ENCODE measurements around the gene PTPN22. TPM values are rescaled to one million over a fixed set of nuclear protein-coding genes. Genes with fewer than 3 reads are reported as not detected.
A peak's percentile ranks its signal among the peaks of the same experiment; 100 is the strongest.

The PTPN22 gene
- total RNA-seq, 1 experiment from 2014 or later, result not detected

GRCh38 chr1:113904674-113905434 is 33.3 kb upstream of the PTPN22 start, which contains the start of the genes AP4B1 and DCLRE1B (continued):
- TF ChIP-seq, protein P1, sequence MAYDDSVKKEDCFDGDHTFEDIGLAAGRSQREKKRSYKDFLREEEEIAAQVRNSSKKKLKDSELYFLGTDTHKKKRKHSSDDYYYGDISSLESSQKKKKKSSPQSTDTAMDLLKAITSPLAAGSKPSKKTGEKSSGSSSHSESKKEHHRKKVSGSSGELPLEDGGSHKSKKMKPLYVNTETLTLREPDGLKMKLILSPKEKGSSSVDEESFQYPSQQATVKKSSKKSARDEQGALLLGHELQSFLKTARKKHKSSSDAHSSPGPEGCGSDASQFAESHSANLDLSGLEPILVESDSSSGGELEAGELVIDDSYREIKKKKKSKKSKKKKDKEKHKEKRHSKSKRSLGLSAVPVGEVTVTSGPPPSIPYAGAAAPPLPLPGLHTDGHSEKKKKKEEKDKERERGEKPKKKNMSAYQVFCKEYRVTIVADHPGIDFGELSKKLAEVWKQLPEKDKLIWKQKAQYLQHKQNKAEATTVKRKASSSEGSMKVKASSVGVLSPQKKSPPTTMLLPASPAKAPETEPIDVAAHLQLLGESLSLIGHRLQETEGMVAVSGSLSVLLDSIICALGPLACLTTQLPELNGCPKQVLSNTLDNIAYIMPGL (CRISPR knock-in tag; IDR thresholded peaks at IDR 0.05), result peak; percentile 70
- TF ChIP-seq NR1H2 (CRISPR knock-in tag; IDR thresholded peaks at IDR 0.05) (no peak), ZBTB21 (CRISPR knock-in tag; IDR thresholded peaks at IDR 0.05; ENCODE audit: borderline replicate concordance) (no peak), SMAD3 (CRISPR knock-in tag; IDR thresholded peaks at IDR 0.05; ENCODE audit: borderline replicate concordance) (peak; percentile 51; the same call in 1 of the 2 replicates), IRF2 (CRISPR knock-in tag; IDR thresholded peaks at IDR 0.05; ENCODE audit: borderline replicate concordance, low read depth) (no peak), CBFB (CRISPR knock-in tag; IDR thresholded peaks at IDR 0.05; ENCODE audit: low read depth) (no peak), OVOL2 (CRISPR knock-in tag; IDR thresholded peaks at IDR 0.05; ENCODE audit: borderline replicate concordance) (no peak), AFF4 (CRISPR knock-in tag; IDR thresholded peaks at IDR 0.05; ENCODE audit: borderline replicate concordance) (no peak), ATF2 (CRISPR knock-in tag; IDR thresholded peaks at IDR 0.05; ENCODE audit: borderline replicate concordance, low read depth) (no peak), SP1 (CRISPR knock-in tag; conservative IDR thresholded peaks at IDR 0.05) (peak; percentile 92), ZSCAN18 (CRISPR knock-in tag; IDR thresholded peaks at IDR 0.05) (no peak), ETV6 (CRISPR knock-in tag; IDR thresholded peaks at IDR 0.05) (peak; percentile 4; the same call in 1 of the 2 replicates), ZNF317 (CRISPR knock-in tag; IDR thresholded peaks at IDR 0.05; ENCODE audit: borderline replicate concordance, low read depth) (0 out of 2 replicates have a peak, but pooled peaks have one; percentile 32), ZNF121 (CRISPR knock-in tag; IDR thresholded peaks at IDR 0.05) (no peak), FOXK1 (CRISPR knock-in tag; IDR thresholded peaks at IDR 0.05) (peak; percentile 95), NFE2L1 (CRISPR knock-in tag; IDR thresholded peaks at IDR 0.05) (0 out of 2 replicates have a peak, but pooled peaks have one; percentile 6), TEAD1 (CRISPR knock-in tag; IDR thresholded peaks at IDR 0.05) (peak; percentile 67; the same call in 1 of the 2 replicates), ESRRA (CRISPR knock-in tag; IDR thresholded peaks at IDR 0.05; ENCODE audit: borderline replicate concordance) (0 out of 2 replicates have a peak, but pooled peaks have one; percentile 55), ZNF263 (CRISPR knock-in tag; IDR thresholded peaks at IDR 0.05; ENCODE audit: low read depth) (no peak)
- TF ChIP-seq, protein P2, sequence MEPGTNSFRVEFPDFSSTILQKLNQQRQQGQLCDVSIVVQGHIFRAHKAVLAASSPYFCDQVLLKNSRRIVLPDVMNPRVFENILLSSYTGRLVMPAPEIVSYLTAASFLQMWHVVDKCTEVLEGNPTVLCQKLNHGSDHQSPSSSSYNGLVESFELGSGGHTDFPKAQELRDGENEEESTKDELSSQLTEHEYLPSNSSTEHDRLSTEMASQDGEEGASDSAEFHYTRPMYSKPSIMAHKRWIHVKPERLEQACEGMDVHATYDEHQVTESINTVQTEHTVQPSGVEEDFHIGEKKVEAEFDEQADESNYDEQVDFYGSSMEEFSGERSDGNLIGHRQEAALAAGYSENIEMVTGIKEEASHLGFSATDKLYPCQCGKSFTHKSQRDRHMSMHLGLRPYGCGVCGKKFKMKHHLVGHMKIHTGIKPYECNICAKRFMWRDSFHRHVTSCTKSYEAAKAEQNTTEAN (CRISPR knock-in tag; IDR thresholded peaks at IDR 0.05), result peak; percentile 88; the same call in 1 of the 2 replicates
- TF ChIP-seq, protein P3, sequence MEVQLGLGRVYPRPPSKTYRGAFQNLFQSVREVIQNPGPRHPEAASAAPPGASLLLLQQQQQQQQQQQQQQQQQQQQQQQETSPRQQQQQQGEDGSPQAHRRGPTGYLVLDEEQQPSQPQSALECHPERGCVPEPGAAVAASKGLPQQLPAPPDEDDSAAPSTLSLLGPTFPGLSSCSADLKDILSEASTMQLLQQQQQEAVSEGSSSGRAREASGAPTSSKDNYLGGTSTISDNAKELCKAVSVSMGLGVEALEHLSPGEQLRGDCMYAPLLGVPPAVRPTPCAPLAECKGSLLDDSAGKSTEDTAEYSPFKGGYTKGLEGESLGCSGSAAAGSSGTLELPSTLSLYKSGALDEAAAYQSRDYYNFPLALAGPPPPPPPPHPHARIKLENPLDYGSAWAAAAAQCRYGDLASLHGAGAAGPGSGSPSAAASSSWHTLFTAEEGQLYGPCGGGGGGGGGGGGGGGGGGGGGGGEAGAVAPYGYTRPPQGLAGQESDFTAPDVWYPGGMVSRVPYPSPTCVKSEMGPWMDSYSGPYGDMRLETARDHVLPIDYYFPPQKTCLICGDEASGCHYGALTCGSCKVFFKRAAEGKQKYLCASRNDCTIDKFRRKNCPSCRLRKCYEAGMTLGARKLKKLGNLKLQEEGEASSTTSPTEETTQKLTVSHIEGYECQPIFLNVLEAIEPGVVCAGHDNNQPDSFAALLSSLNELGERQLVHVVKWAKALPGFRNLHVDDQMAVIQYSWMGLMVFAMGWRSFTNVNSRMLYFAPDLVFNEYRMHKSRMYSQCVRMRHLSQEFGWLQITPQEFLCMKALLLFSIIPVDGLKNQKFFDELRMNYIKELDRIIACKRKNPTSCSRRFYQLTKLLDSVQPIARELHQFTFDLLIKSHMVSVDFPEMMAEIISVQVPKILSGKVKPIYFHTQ (CRISPR knock-in tag; IDR thresholded peaks at IDR 0.05), result no peak
- TF ChIP-seq, protein P4, sequence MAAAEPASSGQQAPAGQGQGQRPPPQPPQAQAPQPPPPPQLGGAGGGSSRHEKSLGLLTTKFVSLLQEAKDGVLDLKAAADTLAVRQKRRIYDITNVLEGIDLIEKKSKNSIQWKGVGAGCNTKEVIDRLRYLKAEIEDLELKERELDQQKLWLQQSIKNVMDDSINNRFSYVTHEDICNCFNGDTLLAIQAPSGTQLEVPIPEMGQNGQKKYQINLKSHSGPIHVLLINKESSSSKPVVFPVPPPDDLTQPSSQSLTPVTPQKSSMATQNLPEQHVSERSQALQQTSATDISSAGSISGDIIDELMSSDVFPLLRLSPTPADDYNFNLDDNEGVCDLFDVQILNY (CRISPR knock-in tag; IDR thresholded peaks at IDR 0.05), result peak; percentile 92

Measured in WTC11 (cell line).